ENCODE data around the gene SOWAHD.
A peak's percentile ranks its signal among the peaks of the same experiment; 100 is the strongest.
"Not testable (repeated sequence)": the region's sequence is repeated elsewhere in the genome, so short reads cannot be mapped to it uniquely, and the experiment has no call there.

The SOWAHD gene

DNA sequence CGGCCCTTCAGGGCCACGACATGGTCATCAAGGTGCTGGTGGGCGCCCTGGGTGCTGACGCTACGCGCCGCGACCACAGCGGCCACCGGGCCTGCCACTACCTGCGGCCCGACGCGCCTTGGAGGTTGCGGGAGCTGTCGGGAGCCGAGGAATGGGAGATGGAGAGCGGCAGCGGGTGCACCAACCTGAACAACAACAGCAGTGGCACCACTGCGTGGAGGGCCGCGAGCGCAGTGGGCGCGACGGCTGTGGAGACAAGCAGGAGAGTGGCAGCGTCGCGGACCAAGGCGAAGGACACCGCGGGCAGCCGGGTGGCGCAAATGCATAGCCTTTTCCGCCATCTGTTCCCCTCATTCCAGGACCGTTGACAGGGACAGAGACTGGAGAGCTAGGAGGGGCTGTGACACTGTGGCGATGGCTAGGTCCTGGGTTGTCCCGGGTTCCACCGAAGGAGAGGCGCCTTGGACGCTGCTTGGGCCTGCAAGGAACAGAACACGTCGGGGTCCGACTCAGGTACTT lies 919 bp downstream of the SOWAHD start:
- no peak for DNase-seq

DNA sequence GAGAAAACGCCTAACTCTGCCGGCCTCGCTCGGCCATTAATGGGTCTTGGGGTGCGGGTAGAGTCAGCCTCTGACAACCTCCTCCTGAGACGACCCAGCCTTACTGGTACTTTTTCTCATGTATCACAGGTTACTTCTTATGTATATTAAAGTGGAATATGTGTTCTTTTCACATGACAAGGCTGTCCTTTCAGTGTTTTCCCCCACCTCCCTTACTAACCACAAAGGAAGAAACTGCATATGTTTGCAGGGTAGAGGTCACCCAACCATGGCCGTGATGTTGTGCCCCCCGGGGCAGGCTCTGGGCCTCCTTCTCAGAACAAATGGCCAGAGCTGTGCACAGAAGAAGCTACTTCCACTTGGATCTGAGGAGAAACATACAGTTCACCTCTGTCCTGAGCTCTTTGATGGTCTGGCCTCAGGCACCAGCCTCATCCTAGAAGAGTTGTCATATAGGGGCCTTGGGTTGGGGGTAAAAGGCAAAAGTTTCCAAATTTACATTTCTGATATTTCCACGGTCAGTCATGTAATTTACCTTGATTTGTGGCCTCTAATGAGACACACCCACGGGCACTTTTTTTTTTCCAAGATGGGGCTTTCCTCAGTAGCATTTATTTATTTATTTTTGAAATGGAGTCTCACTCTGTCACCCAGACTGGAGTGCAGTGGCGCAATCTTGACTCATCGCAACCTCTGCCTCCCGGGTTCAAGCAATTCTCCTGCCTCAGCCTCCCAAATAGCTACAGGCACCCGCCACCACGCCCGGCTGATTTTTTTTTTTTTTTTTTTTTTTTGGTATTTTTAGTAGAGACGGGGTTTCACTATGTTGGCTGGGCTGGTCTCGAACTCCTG lies 1.9 kb downstream of the SOWAHD start:
- no peak for DNase-seq

DNA sequence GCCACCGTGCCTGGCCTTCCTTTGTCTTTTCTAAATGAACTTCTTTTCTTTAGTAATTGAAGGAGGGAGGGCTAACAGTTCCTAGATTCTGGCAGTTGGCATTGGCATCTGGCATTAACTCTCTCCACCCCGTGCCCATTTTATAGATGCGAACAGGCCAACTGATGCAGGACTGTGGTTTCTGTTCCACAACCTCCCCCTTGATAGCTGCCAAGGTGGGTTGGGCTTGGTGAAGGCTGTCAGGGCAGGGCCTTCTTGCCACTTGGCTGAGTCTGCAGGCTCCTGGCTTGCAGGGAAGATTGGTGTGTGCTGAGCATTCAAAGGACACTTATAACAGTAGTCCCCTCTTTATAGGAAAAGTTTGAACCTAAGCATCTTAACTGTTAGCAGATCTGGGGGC lies 4.3 kb downstream of the SOWAHD start:
- DNase-seq, result no peak

DNA sequence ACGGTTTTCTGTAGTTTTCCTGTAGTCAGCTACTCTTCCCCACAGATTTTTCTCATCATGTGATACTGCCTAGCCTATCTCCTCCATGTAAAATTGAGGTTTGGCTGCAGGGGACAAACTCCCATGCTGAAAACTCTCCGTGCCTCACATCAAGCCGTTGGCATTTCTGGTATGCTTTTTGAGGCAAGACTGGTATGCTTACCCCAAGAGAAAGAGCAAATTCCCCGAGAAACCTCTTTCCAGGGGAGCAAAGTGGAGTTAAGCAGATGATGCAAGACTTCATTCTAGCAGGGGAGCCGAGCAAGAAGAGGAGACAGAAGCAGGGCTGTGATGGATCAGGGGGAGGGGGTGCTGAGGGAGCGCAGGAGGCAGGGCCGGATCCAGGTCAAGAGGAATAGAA lies 4.8 kb downstream of the SOWAHD start:
- no peak for DNase-seq

DNA sequence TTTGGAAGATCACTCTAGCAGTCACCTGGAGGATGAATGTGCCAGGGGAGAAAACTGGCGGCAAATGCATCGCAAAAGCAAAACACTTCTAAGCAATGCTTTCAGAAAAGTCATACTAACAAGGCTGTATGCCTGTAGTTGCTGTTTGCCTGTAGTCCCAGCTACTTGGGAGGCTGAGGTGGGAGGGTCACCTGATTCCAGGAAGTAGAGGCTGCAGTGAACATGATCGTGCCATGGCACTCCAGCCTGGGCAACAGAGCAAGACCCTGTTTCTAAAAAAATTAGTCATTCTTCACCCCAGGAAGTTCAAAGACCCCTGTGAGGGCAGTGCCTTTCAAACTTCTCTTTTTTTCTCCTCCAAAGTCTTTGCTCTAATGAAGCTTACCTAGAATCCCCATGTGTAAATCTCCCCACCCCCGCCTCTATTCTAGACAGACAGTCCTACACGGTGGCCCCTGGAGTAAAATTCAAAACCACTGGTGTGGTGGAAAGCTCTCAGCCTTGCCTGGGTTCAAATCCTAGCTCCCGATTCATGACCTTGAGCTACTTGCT lies 5.5 kb downstream of the SOWAHD start:
- DNase-seq, result no peak

DNA sequence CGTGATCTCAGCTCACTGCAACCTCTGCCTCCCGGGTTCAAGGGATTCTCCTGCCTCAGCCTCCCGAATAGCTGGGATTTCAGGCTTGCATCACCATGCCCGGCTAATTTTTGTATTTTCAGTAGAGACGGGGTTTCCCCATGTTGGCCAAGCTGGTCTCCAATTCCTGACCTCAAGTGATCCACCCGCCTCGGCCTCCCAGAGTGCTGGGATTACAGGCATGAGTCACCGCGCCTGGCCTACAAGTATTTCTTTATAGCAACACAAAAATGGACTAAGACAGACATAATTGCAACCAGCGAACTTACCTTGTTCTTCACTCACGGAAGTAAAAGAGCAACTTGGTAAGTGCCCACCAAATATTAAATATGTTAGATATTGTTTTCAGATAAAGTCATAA lies 10.0 kb downstream of the SOWAHD start:
- DNase-seq, result not testable (repeated sequence)

DNA sequence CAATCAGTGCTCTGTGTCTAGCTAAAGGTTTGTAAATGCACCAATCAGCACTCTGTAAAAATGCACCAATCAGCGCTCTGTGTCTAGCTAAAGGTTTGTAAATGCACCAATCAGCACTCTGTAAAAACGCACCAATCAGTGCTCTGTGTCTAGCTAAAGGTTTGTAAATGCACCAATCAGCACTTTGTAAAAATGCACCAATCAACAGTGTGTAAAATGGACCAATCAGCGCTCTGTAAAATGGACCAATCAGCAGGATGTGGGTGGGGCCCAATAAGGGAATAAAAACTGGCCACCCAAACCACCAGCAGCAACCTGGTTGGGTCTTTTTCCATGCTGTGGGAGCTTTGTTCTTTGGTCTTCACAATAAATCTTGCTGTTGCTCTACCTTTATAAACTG lies 11.0 kb downstream of the SOWAHD start:
- DNase-seq, result not testable (repeated sequence)

DNA sequence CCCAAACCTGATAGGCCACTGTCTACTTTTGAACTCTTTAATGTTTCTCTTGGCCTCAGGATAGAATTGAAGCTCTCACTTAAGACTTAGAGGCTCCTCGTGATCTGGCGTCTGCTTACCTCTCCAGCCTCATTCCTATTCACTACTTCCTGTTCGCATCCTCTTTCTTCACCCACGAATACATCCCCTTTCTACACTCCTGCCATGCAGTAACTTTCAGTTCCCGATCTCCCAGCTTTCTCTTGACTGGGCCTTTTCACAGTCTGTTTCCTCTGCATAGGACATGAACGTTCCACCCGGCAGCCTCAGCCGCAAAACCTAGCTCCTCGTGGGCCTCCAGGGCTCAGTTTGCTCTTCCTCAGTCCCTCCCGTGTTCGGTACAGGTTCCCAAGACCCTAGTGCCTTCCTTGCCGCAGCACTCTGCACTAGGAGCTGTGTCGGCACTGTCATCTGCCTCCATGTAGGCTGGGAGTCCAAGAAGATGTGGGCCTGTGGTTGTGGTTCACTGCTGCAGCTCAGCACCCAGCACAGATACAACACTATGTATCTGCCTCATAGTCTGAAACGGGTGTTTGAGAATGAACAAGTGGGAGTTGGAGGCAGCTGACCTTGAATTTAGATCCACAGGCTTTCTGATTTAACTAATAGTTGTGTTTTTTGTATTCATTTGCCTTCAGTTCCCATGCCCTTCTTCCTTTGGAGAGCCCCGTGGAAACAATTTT lies 17.3 kb downstream of the SOWAHD start:
- no peak for DNase-seq

DNA sequence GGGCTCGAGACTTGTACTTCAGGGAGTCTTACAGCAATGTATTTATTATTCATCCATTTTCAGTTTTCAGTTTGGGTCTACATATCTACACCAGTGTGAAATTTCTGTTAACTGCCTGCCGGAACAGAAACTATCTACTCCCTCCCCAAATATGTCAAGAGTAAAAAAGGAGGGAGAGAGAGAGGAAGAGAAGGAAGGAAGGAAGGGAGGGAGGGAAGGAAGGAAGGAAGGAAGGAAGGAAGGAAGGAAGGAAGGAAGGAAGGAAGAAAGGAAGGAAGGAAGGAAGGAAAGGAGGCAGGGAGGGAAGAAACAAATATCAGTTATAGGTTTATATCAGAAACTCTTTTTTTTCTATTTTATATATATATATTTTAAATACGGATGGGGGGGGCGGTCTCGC lies 20.4 kb downstream of the SOWAHD start:
- no peak for DNase-seq

DNA sequence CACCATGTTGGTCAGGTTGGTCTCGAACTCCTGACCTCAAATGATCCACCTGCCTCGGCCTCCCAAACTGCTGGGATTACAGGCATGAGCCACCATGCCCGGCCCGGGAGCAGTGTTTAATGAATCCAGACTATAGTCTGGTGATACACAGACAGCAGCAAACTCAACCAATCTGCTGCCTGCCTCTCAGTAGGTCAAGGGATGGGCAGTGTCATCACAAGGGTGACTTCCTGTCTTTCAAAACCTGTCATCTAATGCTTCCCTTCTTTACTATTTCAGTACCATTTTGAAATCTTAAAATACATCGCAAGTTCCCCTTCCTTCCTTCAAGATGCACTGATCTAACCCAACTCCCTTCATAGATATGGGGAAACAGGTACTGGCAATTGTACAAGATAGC lies 24.6 kb downstream of the SOWAHD start:
- no peak for DNase-seq

DNA sequence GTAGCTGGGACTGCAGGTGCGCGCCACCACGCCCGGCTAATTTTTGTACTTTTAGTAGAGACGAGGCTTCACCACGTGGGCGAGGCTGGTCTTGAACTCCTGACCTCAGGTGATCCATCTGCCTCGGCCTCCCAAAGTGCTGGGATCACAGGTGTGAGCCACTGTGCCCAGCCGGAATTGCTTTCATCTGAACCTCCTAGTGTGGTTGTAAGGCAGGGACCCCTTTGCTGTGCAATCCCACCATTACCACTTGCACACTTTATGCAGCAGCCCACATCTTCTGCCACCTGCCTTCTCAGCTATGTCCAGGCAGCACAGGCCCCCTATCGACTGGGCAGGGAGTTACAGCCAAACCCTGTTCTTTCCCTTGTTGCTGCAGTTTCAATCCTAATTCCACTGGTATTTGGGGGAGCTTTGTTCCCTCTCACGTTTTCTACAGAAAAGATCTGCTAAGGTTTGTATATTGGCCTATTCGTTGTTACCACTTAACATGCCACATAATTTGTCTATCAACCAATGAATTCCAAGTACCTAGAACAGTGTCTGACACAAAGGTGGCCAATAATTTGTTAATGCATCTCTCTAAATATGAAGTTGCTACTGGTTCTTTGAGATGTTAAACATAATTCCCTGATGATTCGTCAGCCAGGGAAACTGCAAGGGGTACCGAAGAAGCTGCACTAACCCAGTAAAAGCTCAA lies 26.5 kb downstream of the SOWAHD start:
- DNase-seq, result no peak

DNA sequence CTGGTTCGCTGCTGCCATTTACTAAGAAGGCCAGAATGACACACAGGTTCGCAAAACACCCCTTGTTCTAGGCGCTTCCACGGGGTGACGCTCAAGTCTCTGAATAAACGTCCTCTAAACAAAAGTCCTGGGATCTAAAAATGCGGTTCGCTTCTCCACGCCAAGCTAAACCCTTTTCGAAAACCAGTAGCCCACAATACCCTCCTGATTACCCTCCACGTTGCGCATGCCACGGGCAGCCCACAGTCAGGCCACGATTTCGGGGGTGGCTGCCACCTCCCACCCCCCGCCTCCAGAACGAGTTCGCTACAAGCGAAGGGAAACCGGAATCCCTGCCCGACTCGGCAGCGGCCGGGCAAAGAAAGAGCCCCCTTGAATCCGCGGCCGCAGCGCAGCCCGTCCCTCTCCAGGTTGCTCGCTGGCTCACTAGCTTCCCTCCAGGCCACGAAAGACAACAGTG lies 32.6 kb downstream of the SOWAHD start:
- DNase-seq, result no peak

DNA sequence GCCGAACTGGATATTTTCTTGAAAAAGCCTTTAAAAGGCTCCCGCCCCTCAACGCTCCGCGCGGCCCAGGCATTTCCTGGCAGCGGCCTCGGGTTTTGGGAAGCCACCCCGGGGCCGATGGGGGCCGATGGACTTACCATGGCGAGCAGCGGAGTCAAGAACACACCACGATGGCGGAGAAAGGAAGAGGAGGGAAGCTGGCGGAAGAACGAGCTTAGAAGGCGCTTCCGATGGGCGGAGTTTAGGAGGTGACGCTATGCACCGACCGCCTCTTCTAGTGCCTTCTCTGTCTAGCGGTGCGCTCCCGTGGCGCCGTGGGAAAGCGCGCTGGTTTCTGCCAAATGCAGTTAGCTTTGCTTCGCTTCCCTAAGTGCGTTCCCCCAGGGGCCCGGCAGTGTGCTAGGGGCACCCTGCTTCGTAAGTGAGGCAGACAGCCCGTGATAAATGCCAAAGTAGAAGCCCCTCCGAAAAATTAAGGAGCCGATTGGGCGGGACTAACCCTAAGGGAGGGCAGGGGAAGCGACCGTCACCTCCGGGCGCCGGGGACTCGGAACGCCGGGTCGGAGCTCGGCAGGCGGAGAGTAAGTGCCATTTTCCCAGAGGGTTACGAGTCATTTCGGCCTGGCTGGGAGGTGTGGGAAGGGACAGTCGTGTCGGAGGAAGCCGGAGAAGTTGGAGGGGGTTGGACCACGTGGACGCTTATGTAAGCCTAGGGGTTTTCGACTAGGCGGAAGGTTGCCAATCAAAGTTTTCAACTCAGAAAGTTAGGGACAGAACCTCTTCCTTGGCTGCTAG lies 33.2 kb downstream of the SOWAHD start, which contains the start of gene RPL39:
Gene RPL39 (minus strand): TSS at position 194 of the 795 bp plus-strand sequence. CDS start 54 bp downstream, at position 140.
- peak; percentile 2 for DNase-seq

DNA sequence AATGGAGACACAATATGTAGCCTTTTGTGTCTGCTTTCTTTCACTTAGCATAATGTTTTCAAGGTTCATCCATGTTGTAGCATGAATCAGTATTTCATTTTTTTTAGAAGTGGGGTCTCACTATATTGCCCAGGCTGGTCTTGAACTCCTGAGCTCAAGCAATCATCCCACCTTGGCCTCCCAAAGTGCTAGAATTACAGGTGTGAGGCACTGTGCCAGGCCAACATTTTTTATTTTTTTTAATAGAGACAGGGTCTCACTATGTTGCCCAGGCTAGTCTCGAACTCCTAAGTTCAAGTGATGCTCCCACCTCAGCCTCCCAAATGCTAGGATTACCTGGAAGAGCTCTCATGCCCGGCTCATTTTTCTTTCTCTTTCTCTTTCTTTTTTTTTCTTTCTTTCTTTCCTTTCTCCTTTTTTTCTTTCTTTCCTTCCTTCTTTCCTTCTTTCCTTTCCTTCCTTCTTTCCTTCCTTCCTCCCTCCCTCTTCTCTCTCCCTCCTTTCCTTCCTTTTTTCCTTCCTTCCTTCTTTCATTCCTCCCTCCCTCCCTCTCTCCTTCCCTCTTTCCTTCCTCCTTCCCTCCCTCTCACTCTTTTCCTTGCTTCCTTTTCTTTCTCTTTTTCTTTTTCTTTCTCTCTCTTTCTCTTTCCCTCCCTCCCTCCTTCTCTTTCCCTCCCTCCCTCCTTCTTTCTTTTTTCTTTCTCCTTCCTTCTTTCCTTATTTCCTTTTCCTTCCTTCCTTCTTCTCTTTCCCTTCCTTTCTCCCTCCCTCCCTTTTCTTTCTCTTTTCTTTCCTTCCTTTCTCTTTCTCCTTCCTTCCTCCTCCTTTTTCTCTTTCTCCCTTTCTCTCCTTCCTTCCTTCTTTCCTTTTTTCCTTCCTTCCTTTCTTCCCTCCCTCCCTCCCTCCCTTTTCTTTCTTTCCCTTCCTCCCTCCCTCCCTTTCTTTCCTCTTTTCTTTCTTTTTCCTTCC lies 43.1 kb downstream of the SOWAHD start:
- DNase-seq, result no peak

DNA sequence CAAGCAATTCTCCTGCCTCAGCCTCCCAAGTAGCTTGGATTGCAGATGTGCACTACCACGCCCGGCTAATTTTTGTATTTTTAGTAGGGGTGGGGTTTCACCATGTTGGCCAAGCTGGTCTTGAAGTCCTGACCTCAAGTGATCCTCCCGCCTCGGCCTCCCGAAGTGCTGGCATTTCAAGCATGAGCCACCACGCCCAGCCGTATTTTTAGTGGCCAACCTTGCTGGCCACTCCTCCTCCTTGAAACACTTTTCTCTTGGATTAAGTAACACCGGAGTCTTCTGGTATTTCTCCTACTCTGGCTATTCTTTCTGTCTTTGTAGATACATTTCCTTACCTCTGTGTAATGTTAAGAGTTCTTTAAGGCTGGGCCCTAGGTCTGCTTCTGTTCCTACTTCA lies 44.2 kb downstream of the SOWAHD start:
- no peak for DNase-seq

DNA sequence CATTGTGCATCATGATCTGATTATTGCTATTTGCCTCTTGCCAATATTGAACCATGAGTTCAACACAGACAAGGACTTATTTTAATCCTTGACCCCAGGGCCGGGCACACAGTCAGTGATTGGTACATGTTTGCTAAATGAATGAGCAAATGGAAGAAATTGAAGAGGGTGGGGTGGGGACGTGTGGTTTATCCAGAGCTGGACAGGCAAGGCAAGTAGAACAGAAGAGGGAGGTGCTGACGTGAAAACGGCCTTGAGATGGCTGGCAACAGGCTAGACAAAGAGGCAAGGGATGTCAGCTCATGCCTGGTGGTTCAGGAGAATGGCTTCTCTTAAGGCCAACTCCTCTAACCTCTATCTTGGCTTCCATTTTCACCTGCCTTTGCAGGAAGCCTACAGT lies 50.1 kb downstream of the SOWAHD start:
- not testable (repeated sequence) for DNase-seq

DNA sequence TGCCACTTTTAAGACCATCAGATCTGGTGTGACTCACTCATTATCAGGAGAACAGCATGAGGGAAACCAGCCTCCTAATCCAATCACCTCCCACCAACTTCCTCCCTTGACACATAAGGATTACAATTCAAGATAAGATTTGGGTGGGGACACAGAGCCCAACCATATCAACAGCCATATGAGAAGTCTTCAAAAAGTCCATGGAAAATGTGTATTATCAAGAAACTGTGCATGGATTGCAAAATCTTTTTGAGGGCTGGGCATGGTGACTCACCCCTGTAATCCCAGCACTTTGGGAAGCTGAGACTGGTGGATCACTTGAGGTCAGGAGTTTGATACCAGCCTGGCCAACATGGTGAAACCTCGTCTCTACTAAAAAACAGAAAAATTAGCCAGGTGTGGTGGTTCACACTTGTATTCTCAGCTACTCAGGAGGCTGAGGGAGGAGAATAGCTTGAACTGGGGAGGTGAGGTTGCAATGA lies 50.8 kb downstream of the SOWAHD start:
- no peak for DNase-seq
